HCT116 (cell line): Measurements from ENCODE around the gene PAX7. TPM values are rescaled to one million over a fixed set of nuclear protein-coding genes. Genes with fewer than 3 reads are reported as not detected.

Source experiments
- ATAC-seq: fragments of 200-7000 bp; cut with Tn5 transposase; 2 replicates; pipeline ENCODE4 v1.9.1; 2020; ENCODE audit warnings: mild to moderate bottlenecking, moderate library complexity
- BruUV-seq: library from RNA; stranded (reverse); fragments of 400-500 nt; replicated peaks from 2 replicates; lab custom pipeline; 2021; lab: Mats Ljungman, UMichigan
- CTCF ChIA-PET: fragments of 300-600 bp; sonication (Branson Sonifier 250); formaldehyde crosslinking; loops from one replicate; lab custom pipeline; 2021; ENCODE audit warnings: antibody characterized with exemption; lab: Charles Lee
- POLR2A ChIA-PET: fragments of 300-600, 350-600 bp; sonication (Branson Sonifier 250); formaldehyde crosslinking; loops from one replicate; lab custom pipeline; 2021; ENCODE audit warnings: antibody characterized with exemption; lab: Charles Lee
- RAD21 ChIA-PET, 2 experiments: fragments of 300-600 bp; sonication (Branson Sonifier 250); formaldehyde crosslinking; loops; one replicate each; lab custom pipeline; 2023; ENCODE audit warnings: low total read pairs in 2 of 2; ENCODE audit not compliant: uncharacterized antibody in 2 of 2, unreplicated experiment in 2 of 2, low non-redundant PET in 1 of 2; lab: Charles Lee
- DNase-seq: peaks from one replicate; pipeline ENCODE4 v3.0.0-alpha.2; 2010; ENCODE audit warnings: low read depth, low spot score
- H2AFZ ChIP-seq: fragments of 200-600 bp; shearing (Covaris generic), sonication (generic); 2 replicates; pipeline ENCODE4 v1.6.1; 2017; ENCODE audit warnings: low read depth, mixed run types, mixed read lengths, antibody characterized with exemption, low read length; ENCODE audit not compliant: poor library complexity, severe bottlenecking
- H3K27ac ChIP-seq: 2 replicates; pipeline ENCODE4 v1.5.1; 2012; ENCODE audit warnings: low read depth, low read length
- H3K27me3 ChIP-seq: fragments of 200-600 bp; sonication (generic); 2 replicates; pipeline ENCODE4 v1.6.1; 2016; ENCODE audit warnings: mixed run types, low read length, mixed read lengths; ENCODE audit not compliant: insufficient read depth
- H3K36me3 ChIP-seq, 2 experiments: fragments of 200-500 bp in 1 of 2; fragments of 200-600 bp in 1 of 2; sonication (Bioruptor generic) in 1 of 2; sonication (generic) in 1 of 2; 2 replicates each; pipeline versions ENCODE4 v1.5.1 to v1.6.1; 2014 to 2016; ENCODE audit warnings: low read length in 2 of 2, inconsistent platforms in 1 of 2, mixed read lengths in 1 of 2, mixed run types in 1 of 2; ENCODE audit not compliant: insufficient read depth in 2 of 2, control insufficient read depth in 1 of 2
- H3K4me1 ChIP-seq, 2 experiments: fragments of 200-600 bp in 1 of 2; sonication (generic) in 1 of 2; 2 replicates each; pipeline versions ENCODE4 v1.5.1 to v1.6.1; 2012 to 2017; ENCODE audit warnings: low read length in 2 of 2, inconsistent platforms in 1 of 2, mild to moderate bottlenecking in 1 of 2, mixed read lengths in 1 of 2, mixed run types in 1 of 2, moderate library complexity in 1 of 2; ENCODE audit not compliant: insufficient read depth in 2 of 2, control insufficient read depth in 1 of 2
- H3K4me2 ChIP-seq: fragments of 200-600 bp; sonication (generic); 2 replicates; pipeline ENCODE4 v1.6.1; 2017; ENCODE audit warnings: mixed run types, low read length, mixed read lengths
- H3K4me3 ChIP-seq, 2 experiments: fragments of 200-600 bp in 1 of 2; sonication (generic) in 1 of 2; replicated peaks in 1 of 2; 2 replicates each; pipeline ENCODE4 v1.5.1; 2011 to 2016; ENCODE audit warnings: low read length in 2 of 2, control low read depth in 1 of 2, low read depth in 1 of 2, mild to moderate bottlenecking in 1 of 2, mixed read lengths in 1 of 2, mixed run types in 1 of 2
- H3K79me2 ChIP-seq: fragments of 200-600 bp; sonication (generic); 2 replicates; pipeline ENCODE4 v1.6.1; 2017; ENCODE audit warnings: mild to moderate bottlenecking, mixed run types, low read length, moderate library complexity, mixed read lengths; ENCODE audit not compliant: insufficient read depth
- H3K9ac ChIP-seq: fragments of 200-600 bp; sonication (generic); 2 replicates; pipeline ENCODE4 v1.6.1; 2016; ENCODE audit warnings: low read length, mixed read lengths
- H3K9me2 ChIP-seq: fragments of 200-600 bp; sonication (generic), shearing (Covaris generic); 2 replicates; pipeline ENCODE4 v1.6.1; 2017; ENCODE audit warnings: mixed run types, mild to moderate bottlenecking, moderate library complexity; ENCODE audit not compliant: insufficient read depth
- H3K9me3 ChIP-seq, 2 experiments: fragments of 200-500 bp in 1 of 2; fragments of 200-600 bp in 1 of 2; sonication (Bioruptor generic) in 1 of 2; sonication (generic) in 1 of 2; 2 replicates each; pipeline ENCODE4 v1.6.1; 2014 to 2017; ENCODE audit warnings: low read length in 2 of 2, mixed read lengths in 2 of 2, inconsistent platforms in 1 of 2, low read depth in 1 of 2, mild to moderate bottlenecking in 1 of 2, mixed run types in 1 of 2, moderate library complexity in 1 of 2; ENCODE audit not compliant: control insufficient read depth in 1 of 2, insufficient read depth in 1 of 2
- H4K20me1 ChIP-seq: fragments of 200-600 bp; sonication (generic), shearing (Covaris generic); 2 replicates; pipeline ENCODE4 v1.6.1; 2017; ENCODE audit warnings: mixed run types, mild to moderate bottlenecking, moderate library complexity; ENCODE audit not compliant: insufficient read depth
- ATF3 ChIP-seq: IDR thresholded peaks from 2 replicates; pipeline ENCODE4 v1.6.1; 2012
- CEBPB ChIP-seq: IDR thresholded peaks from 2 replicates; pipeline ENCODE4 v1.6.1; 2012; ENCODE audit warnings: low read depth
- EGR1 ChIP-seq: IDR thresholded peaks from 2 replicates; pipeline ENCODE4 v1.6.1; 2012; ENCODE audit warnings: low read depth
- ELF1 ChIP-seq: IDR thresholded peaks from 2 replicates; pipeline ENCODE4 v1.6.1; 2012; ENCODE audit warnings: low read depth, borderline replicate concordance
- FOSL1 ChIP-seq: IDR thresholded peaks from 2 replicates; pipeline ENCODE4 v1.6.1; 2012; ENCODE audit warnings: low read depth
- POLR2A ChIP-seq: IDR thresholded peaks from 2 replicates; pipeline ENCODE4 v1.7.0; 2011; ENCODE audit warnings: borderline replicate concordance; ENCODE audit not compliant: insufficient read depth, insufficient read length; ENCODE audit errors: extremely low read depth
- POLR2AphosphoS5 ChIP-seq: IDR thresholded peaks from 2 replicates; pipeline ENCODE4 v1.6.1; 2011; ENCODE audit warnings: mild to moderate bottlenecking, low read depth, low read length, moderate library complexity
- SIN3A ChIP-seq: IDR thresholded peaks from 2 replicates; pipeline ENCODE4 v1.6.1; 2012; ENCODE audit warnings: low read depth
- SP1 ChIP-seq: IDR thresholded peaks from 2 replicates; pipeline ENCODE4 v1.6.1; 2012; ENCODE audit warnings: low read depth
- SRF ChIP-seq: IDR thresholded peaks from 2 replicates; pipeline ENCODE4 v1.6.1; 2012; ENCODE audit warnings: low read depth
- TCF7L2 ChIP-seq: IDR thresholded peaks from 2 replicates; pipeline ENCODE4 v1.7.0; 2011; ENCODE audit warnings: borderline replicate concordance, inconsistent platforms; ENCODE audit not compliant: insufficient read depth, insufficient read length; ENCODE audit errors: extremely low read depth
- ZBTB33 ChIP-seq: IDR thresholded peaks from 2 replicates; pipeline ENCODE4 v1.6.1; 2011; ENCODE audit warnings: mild to moderate bottlenecking, low read length, moderate library complexity; ENCODE audit not compliant: insufficient replicate concordance; ENCODE audit errors: extremely low read depth
- ZFX ChIP-seq: fragments of 450-650 bp; IDR thresholded peaks from 2 replicates; pipeline ENCODE4 v1.6.1; 2017
- intact Hi-C: fragments of 100-400 bp; cut with micrococcal nuclease; formaldehyde crosslinking; loops from 2 replicates; pipeline ENCODE4 v1.10.0; 2022
- total RNA-seq: library from RNA; stranded (reverse); gene quantifications from one replicate; pipeline ENCODE4 v1.2.1, GENCODE V29; 2021; ENCODE audit not compliant: unreplicated experiment
- TF ChIP-seq, protein P1 (sequence below), 3 experiments: fragments of 200-600 bp in 1 of 3; sonication (generic) in 1 of 3; IDR thresholded peaks in 2 of 3; conservative IDR thresholded peaks in 1 of 3; 2 replicates each; pipeline ENCODE4 v1.5.1; 2012 to 2017; ENCODE audit warnings: low read depth in 2 of 3, low read length in 2 of 3, antibody characterized with exemption in 1 of 3, borderline replicate concordance in 1 of 3, control low read depth in 1 of 3, mild to moderate bottlenecking in 1 of 3, mixed read lengths in 1 of 3, mixed run types in 1 of 3, moderate library complexity in 1 of 3; ENCODE audit not compliant: insufficient read depth in 1 of 3

Gene PAX7
- total RNA-seq, 1 experiment from 2014 or later: not detected

DNA sequence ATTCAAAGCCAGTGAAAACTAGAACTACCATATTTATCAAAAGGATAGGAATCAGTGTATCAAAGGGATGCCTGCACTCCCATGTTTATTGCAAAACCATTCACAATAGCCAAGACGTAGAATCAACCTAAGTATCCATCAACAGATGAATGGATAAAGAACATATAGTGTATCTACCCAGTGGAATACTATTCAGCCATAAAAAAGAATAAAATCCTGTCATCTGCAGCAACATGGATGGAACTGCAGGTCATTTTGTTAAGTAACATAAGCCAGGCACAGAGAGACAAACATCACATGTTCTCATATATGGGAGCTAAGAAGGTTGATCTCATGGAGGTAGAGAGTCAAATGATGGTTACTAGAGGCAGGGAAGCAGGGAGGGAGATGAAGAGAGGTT, 110.0 kb downstream of the PAX7 start:
- intact Hi-C loops: no loop called here
- no peaks in the 10 kb centered on the region for H3K4me1 ChIP-seq
- no peaks in the 10 kb centered on the region for H3K9me2 ChIP-seq
- no peak overlapping the region for H3K9ac ChIP-seq
- ChIA-PET RAD21 (no interaction called here), POLR2A (no interaction called here), CTCF (interaction anchor here (1.8 kb wide), 1 partner anchor 9 kb away, joined by 4 read pairs; no protein-coding TSS in a partner anchor)
- no peak overlapping the region for H3K4me2 ChIP-seq
- no peaks in the 10 kb centered on the region for H4K20me1 ChIP-seq
- H3K27me3 ChIP-seq: no peaks in the 10 kb centered on the region
- H3K9me3 ChIP-seq: no peaks in the 10 kb centered on the region
- H2AFZ ChIP-seq: no peak overlapping the region
- DNase-seq: no peak
- H3K36me3 ChIP-seq: no peaks in the 10 kb centered on the region
- TF ChIP-seq SP1 (no peak), POLR2A (no peak), ZFX (no peak), SIN3A (no peak), ELF1 (no peak), CEBPB (no peak), FOSL1 (no peak), ZBTB33 (no peak), TCF7L2 (no peak), EGR1 (no peak), POLR2AphosphoS5 (no peak), ATF3 (no peak), SRF (no peak)
- TF ChIP-seq, protein P1, sequence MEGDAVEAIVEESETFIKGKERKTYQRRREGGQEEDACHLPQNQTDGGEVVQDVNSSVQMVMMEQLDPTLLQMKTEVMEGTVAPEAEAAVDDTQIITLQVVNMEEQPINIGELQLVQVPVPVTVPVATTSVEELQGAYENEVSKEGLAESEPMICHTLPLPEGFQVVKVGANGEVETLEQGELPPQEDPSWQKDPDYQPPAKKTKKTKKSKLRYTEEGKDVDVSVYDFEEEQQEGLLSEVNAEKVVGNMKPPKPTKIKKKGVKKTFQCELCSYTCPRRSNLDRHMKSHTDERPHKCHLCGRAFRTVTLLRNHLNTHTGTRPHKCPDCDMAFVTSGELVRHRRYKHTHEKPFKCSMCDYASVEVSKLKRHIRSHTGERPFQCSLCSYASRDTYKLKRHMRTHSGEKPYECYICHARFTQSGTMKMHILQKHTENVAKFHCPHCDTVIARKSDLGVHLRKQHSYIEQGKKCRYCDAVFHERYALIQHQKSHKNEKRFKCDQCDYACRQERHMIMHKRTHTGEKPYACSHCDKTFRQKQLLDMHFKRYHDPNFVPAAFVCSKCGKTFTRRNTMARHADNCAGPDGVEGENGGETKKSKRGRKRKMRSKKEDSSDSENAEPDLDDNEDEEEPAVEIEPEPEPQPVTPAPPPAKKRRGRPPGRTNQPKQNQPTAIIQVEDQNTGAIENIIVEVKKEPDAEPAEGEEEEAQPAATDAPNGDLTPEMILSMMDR (IDR thresholded peaks at IDR 0.05 in 2 of 3, conservative IDR thresholded peaks at IDR 0.05 in 1 of 3; ENCODE audit: borderline replicate concordance in 1 of 3, insufficient read depth in 1 of 3, low read depth in 2 of 3, low read length in 2 of 3): no peak
- no peaks in the 10 kb centered on the region for H3K79me2 ChIP-seq
- no TSS peak for BruUV-seq
- H3K4me3 ChIP-seq: no peak overlapping the region
- H3K27ac ChIP-seq: no peak overlapping the region
- no peak for ATAC-seq
